ENCODE data around the gene COTL1.
A peak's percentile ranks its signal among the peaks of the same experiment; 100 is the strongest.

Gene COTL1, protein sequence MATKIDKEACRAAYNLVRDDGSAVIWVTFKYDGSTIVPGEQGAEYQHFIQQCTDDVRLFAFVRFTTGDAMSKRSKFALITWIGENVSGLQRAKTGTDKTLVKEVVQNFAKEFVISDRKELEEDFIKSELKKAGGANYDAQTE

GRCh38 chr16:84617791-84618580 is at the start of gene COTL1:
TSS of gene COTL1 (minus strand) at chr16:84618078. CDS start at chr16:84617914, 164 bp downstream.
- H3K27ac Mint-ChIP-seq, result peak within 1 kb of the TSS; percentile 92
- H3K36me3 Mint-ChIP-seq, result peaks cover 28 to 38% of the 10 kb centered on the region in 2 donors
- DNase-seq, result peak; percentile 88
- peak within 1 kb of the TSS; percentile 97 to 99 for H3K4me3 Mint-ChIP-seq
- H3K27me3 Mint-ChIP-seq, result no peaks in the 10 kb centered on the region
- ATAC-seq (replicated peaks), result peak; percentile 79 to 87
- H3K4me1 Mint-ChIP-seq, result peaks cover 45 to 76% of the 10 kb centered on the region in 2 donors
- no peaks in the 10 kb centered on the region for H3K9me3 Mint-ChIP-seq

DNA sequence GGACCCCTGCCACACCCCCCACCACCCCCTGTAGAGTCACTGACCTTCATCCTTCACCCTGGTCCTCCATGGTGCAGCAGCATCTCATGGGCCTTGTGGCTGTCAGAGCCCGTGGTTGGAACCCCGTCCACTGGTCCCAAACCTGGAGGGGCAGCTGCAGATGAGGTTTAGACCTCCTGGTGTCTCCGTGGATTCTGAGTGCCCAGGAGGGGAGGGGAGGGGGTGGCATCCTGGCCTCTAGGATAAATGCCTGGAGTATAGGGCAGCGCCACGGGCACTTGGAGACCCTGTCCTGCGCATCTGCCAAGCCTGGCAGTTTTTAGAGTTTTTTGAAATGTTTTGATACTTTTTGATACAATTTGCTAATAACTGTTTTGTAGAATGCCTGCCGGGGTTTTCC is 48.0 kb upstream of the COTL1 start:
- Mint-ChIP-seq H3K4me3 (no peak overlapping the region), H3K36me3 (peaks cover 41 to 59% of the 10 kb centered on the region in 2 donors), H3K27ac (no peak overlapping the region), H3K27me3 (no peaks in the 10 kb centered on the region), H3K4me1 (peaks cover 29 to 35% of the 10 kb centered on the region in 2 donors), H3K9me3 (no peaks in the 10 kb centered on the region)
- DNase-seq, result no peak
- no peak for ATAC-seq (replicated peaks)

DNA sequence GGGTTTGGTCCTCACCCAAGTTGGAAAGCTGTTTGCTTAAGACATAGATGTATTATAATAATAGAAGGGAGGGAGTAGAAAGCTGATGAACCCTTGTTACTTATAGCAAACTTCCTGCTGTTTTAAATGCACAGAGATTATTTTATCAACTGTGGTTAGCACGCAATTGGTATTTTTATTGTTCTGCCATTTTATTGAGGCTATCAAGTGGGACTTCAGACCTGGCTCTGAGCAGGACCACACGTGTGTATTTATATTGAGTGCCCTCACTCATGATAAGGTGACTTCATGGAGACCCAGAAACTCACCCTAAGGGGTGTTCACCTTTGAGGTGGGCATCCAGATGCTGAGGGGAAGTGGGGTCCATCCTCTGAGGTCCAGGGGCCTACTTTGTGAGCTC is 47.5 kb upstream of the COTL1 start:
- H3K9me3 Mint-ChIP-seq, result no peaks in the 10 kb centered on the region
- H3K27me3 Mint-ChIP-seq, result no peaks in the 10 kb centered on the region
- no peak for DNase-seq
- ATAC-seq (replicated peaks), result no peak
- peaks cover 44 to 64% of the 10 kb centered on the region in 2 donors for H3K36me3 Mint-ChIP-seq
- H3K4me3 Mint-ChIP-seq, result no peak overlapping the region
- H3K4me1 Mint-ChIP-seq, result peaks cover 29 to 35% of the 10 kb centered on the region in 2 donors
- no peak overlapping the region for H3K27ac Mint-ChIP-seq

GRCh38 chr16:84663433-84664101 is 45.7 kb upstream of the COTL1 start:
- H3K27me3 Mint-ChIP-seq, result no peaks in the 10 kb centered on the region
- peak; percentile 84 to 93 for ATAC-seq (replicated peaks)
- peaks cover 58 to 76% of the 10 kb centered on the region in 2 donors for H3K36me3 Mint-ChIP-seq
- H3K4me3 Mint-ChIP-seq, result no peak overlapping the region
- peak overlapping the region; percentile 33 for H3K27ac Mint-ChIP-seq
- no peak for DNase-seq
- peaks cover 28 to 41% of the 10 kb centered on the region in 2 donors for H3K4me1 Mint-ChIP-seq
- H3K9me3 Mint-ChIP-seq, result no peaks in the 10 kb centered on the region

DNA sequence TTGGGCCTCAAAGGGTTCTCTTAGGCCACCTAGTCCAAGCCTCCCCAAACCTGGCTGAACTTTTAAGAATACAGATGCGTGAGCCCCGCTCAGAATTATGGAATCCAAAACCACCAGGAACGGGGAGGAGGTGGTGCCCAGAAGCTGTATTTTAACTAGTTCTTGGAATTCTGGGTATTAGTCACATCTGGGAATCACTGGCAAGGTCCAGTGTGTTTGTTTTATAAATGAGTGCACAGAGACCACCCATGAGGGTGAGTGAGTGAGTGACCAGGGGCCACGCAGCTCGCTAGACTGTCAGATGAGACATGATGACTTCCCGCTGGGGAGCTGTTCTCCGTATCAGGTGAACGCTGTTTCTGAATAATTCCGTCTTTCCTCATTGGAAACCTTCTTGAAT is 44.6 kb upstream of the COTL1 start:
- Mint-ChIP-seq H3K9me3 (no peaks in the 10 kb centered on the region), H3K36me3 (peaks cover 59 to 78% of the 10 kb centered on the region in 2 donors)

GRCh38 chr16:84661418-84662060 is 43.7 kb upstream of the COTL1 start:
- DNase-seq (no peak), ATAC-seq (replicated peaks) (no peak)
- H3K36me3 Mint-ChIP-seq, result peaks cover 67 to 83% of the 10 kb centered on the region in 2 donors
- H3K4me3 Mint-ChIP-seq, result no peak overlapping the region
- H3K9me3 Mint-ChIP-seq, result no peaks in the 10 kb centered on the region
- H3K27ac Mint-ChIP-seq, result no peak overlapping the region
- no peaks in the 10 kb centered on the region for H3K27me3 Mint-ChIP-seq
- H3K4me1 Mint-ChIP-seq, result peaks cover 30 to 47% of the 10 kb centered on the region in 2 donors

More for the DNA sequence above, 44.6 kb upstream of the COTL1 start:
- DNase-seq (no peak), ATAC-seq (replicated peaks) (no peak)
- Mint-ChIP-seq H3K4me1 (peaks cover 27 to 41% of the 10 kb centered on the region in 2 donors), H3K27ac (no peak overlapping the region), H3K27me3 (no peaks in the 10 kb centered on the region), H3K4me3 (no peak overlapping the region)

DNA sequence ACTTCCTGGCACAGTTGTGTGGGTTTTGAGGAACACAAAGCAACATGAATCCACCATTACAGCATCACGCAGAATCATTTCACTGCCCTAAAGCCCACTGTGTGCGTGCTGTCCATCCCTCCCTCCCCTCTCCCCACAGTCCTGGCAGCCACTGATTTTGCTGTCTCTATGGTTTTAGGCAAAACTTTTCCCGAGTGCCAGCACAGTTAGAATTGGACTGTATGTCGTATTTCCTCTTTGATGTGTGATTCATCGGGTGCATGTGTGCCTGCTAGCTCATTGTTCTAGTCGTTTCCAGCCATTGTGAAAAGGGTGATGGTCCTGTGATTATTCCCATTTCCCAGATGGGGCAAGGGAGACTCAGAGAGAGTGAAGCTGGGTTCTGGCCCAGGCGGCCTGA is 43.1 kb upstream of the COTL1 start:
- no peaks in the 10 kb centered on the region for H3K27me3 Mint-ChIP-seq
- H3K36me3 Mint-ChIP-seq, result peaks cover 69 to 82% of the 10 kb centered on the region in 2 donors
- no peak overlapping the region for H3K27ac Mint-ChIP-seq
- DNase-seq (no peak), ATAC-seq (replicated peaks) (no peak)
- no peak overlapping the region for H3K4me3 Mint-ChIP-seq
- peaks cover 31 to 53% of the 10 kb centered on the region in 2 donors for H3K4me1 Mint-ChIP-seq
- H3K9me3 Mint-ChIP-seq, result no peaks in the 10 kb centered on the region

GRCh38 chr16:84659656-84660300 is 41.9 kb upstream of the COTL1 start:
- Mint-ChIP-seq H3K4me1 (peaks cover 32 to 60% of the 10 kb centered on the region in 2 donors), H3K36me3 (peaks cover 72 to 85% of the 10 kb centered on the region in 2 donors), H3K27me3 (no peaks in the 10 kb centered on the region), H3K4me3 (no peak overlapping the region), H3K9me3 (no peaks in the 10 kb centered on the region), H3K27ac (no peak overlapping the region)
- DNase-seq, result no peak
- ATAC-seq (replicated peaks), result no peak

DNA sequence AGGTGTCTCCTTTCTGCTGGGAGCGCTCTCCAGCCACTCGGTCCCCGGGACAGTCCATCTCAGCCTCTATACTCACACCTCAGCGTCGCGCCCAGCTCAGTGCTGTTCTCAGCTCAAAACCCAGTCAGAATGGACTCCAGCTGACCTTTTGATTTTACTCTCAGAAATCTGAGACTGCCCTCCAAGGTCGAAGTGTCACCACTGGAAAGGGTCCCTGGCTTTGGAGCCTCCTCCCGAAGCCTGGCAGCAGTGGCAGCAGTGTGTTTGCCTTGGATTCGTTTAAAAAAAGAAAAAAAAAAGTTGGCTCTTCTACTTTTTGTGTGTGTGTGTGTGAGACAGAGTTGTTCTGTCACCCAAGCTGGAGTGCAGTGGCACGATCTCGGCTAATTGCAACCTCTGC is 40.8 kb upstream of the COTL1 start:
- Mint-ChIP-seq H3K9me3 (no peaks in the 10 kb centered on the region), H3K36me3 (peaks cover 67 to 82% of the 10 kb centered on the region in 2 donors), H3K27ac (peak overlapping the region; percentile 31), H3K4me3 (no peak overlapping the region), H3K4me1 (peaks cover 26 to 60% of the 10 kb centered on the region in 2 donors), H3K27me3 (no peaks in the 10 kb centered on the region)
- DNase-seq (no peak), ATAC-seq (replicated peaks) (no peak)

GRCh38 chr16:84657229-84657837 is 39.5 kb upstream of the COTL1 start:
- H3K27ac Mint-ChIP-seq, result no peak overlapping the region
- DNase-seq (no peak), ATAC-seq (replicated peaks) (no peak)
- no peaks in the 10 kb centered on the region for H3K27me3 Mint-ChIP-seq
- H3K9me3 Mint-ChIP-seq, result no peaks in the 10 kb centered on the region
- H3K4me3 Mint-ChIP-seq, result no peak overlapping the region
- H3K36me3 Mint-ChIP-seq, result peaks cover 61 to 77% of the 10 kb centered on the region in 2 donors
- peaks cover 21 to 56% of the 10 kb centered on the region in 2 donors for H3K4me1 Mint-ChIP-seq

GRCh38 chr16:84656649-84657048 is 38.8 kb upstream of the COTL1 start:
- Mint-ChIP-seq H3K36me3 (peaks cover 58 to 73% of the 10 kb centered on the region in 2 donors), H3K9me3 (no peaks in the 10 kb centered on the region), H3K4me3 (peak overlapping the region; percentile 10 to 72), H3K27ac (peak overlapping the region; percentile 84), H3K4me1 (peaks cover 18 to 52% of the 10 kb centered on the region in 2 donors), H3K27me3 (no peaks in the 10 kb centered on the region)
- ATAC-seq (replicated peaks) (peak; percentile 75 to 76), DNase-seq (no peak)

- Mint-ChIP-seq H3K4me1 (peaks cover 21 to 59% of the 10 kb centered on the region in 2 donors), H3K27ac (peak overlapping the region; percentile 37), H3K36me3 (peaks cover 54 to 73% of the 10 kb centered on the region in 2 donors), H3K27me3 (no peaks in the 10 kb centered on the region), H3K9me3 (no peaks in the 10 kb centered on the region), H3K4me3 (no peak overlapping the region)
- no peak for DNase-seq
- no peak for ATAC-seq (replicated peaks)
Measured at GRCh38 chr16:84654998-84655397, 37.1 kb upstream of the COTL1 start.

DNA sequence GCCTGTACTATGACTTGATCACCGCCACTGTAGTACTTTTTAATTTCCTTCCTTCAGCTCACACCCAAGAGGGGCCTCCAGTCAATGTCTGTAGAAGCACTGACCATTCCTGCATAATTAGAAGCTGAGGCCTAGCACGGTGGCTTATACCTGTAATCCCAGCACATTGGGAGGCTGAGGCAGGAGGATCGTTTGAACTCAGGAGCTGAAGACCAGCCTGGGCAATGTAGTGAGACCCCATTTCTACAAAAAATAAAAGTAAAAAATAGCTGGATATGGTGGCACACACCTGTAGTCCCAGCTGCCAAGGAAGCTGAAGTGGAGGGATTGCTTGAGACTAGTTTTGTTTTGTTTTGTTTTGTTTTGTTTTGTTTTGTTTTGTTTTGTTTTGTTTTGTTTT is 36.4 kb upstream of the COTL1 start:
- Mint-ChIP-seq H3K36me3 (peaks cover 49 to 70% of the 10 kb centered on the region in 2 donors), H3K9me3 (no peaks in the 10 kb centered on the region), H3K4me3 (no peak overlapping the region), H3K27me3 (no peaks in the 10 kb centered on the region), H3K27ac (no peak overlapping the region), H3K4me1 (peaks cover 25 to 64% of the 10 kb centered on the region in 2 donors)
- ATAC-seq (replicated peaks), result no peak
- no peak for DNase-seq

Measured in stimulated activated naive B cell treated with anti-CD40 and anti-IgM and Interleukin-4, amounts not matched to agents 10 μg/mL and 1 μg/mL and 100 μg/mL, for 72 hours (primary cell).